Muscle of leg (tissue), 11 donors: Measurements from ENCODE around the gene C6orf89. TPM values are rescaled to one million over a fixed set of nuclear protein-coding genes. Genes with fewer than 3 reads are reported as not detected.
A peak's percentile ranks its signal among the peaks of the same experiment; 100 is the strongest.

Source experiments
- DNase-seq: peaks from one replicate; pipeline ENCODE4 v3.0.0; 2013
- H3K27ac ChIP-seq: one replicate; pipeline ENCODE4 v1.5.1; 2013; ENCODE audit warnings: mild to moderate bottlenecking, low read length, control low read depth
- H3K27me3 ChIP-seq: one replicate; pipeline ENCODE4 v1.6.1; 2013; ENCODE audit warnings: low read length; ENCODE audit not compliant: control insufficient read depth, insufficient read depth
- H3K36me3 ChIP-seq: one replicate; pipeline ENCODE4 v1.6.1; 2013; ENCODE audit warnings: low read length; ENCODE audit not compliant: control insufficient read depth, insufficient read depth
- H3K4me1 ChIP-seq: one replicate; pipeline ENCODE4 v1.6.1; 2013; ENCODE audit warnings: low read length; ENCODE audit not compliant: control insufficient read depth, insufficient read depth
- H3K4me3 ChIP-seq: one replicate; pipeline ENCODE4 v1.5.1; 2013; ENCODE audit warnings: low read length, control low read depth
- H3K9me3 ChIP-seq: replicated peaks from 2 replicates; pipeline ENCODE4 v1.6.1; 2013; ENCODE audit warnings: low read depth, low read length; ENCODE audit not compliant: control insufficient read depth
- WGBS: methylation state at CpG from one replicate; pipeline ENCODE4 v1.1.5; 2013; ENCODE audit warnings: missing lambda C conversion rate; ENCODE audit not compliant: insufficient coverage; 5-methylcytosine and 5-hydroxymethylcytosine counted together
- polyA plus RNA-seq, 8 donors: library from polyadenylated mRNA; unstranded; fragments of 120-200 nt; gene quantifications; one replicate each; pipeline versions ENCODE4 v1.2.1 to v1.2.3, GENCODE V29; 2013; ENCODE audit warnings: inconsistent platforms in 1 of 8, low replicate concordance in 1 of 8; ENCODE audit not compliant: insufficient read length in 8 of 8, insufficient read depth in 1 of 8
- total RNA-seq: library from RNA; stranded (reverse); fragments of 120-200 nt; gene quantifications from one replicate; pipeline ENCODE4 v1.2.4, GENCODE V29; 2013

The C6orf89 gene
- total and polyA plus RNA-seq, 9 donors: 26.7 to 36.2 (median 32.2) TPM

DNA sequence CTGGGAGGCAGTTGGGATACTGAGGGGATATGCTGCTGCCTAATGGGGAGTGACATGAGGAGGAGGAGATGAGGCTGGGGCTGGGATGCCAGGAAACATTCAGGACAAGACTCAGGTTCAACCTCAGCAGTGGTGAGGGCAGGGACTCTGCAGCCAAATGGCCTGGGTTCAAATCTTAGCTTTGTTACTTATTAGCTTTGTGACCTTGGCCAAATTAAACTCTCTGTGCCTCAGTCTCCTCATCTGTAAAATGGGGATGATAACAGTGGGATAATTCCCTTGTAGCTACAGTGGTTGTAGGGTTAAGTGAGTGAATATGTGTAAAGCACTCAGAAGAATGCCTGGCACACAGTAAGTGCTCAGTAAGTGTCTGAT, 70.7 kb downstream of the C6orf89 start:
- H3K4me1 ChIP-seq: peaks cover 5% of the 10 kb centered on the region
- no peak overlapping the region for H3K27ac ChIP-seq
- DNase-seq: no peak
- H3K27me3 ChIP-seq: peaks cover 2% of the 10 kb centered on the region
- H3K4me3 ChIP-seq: no peak overlapping the region
- no peaks in the 10 kb centered on the region for H3K36me3 ChIP-seq
- H3K9me3 ChIP-seq: no peaks in the 10 kb centered on the region

DNA sequence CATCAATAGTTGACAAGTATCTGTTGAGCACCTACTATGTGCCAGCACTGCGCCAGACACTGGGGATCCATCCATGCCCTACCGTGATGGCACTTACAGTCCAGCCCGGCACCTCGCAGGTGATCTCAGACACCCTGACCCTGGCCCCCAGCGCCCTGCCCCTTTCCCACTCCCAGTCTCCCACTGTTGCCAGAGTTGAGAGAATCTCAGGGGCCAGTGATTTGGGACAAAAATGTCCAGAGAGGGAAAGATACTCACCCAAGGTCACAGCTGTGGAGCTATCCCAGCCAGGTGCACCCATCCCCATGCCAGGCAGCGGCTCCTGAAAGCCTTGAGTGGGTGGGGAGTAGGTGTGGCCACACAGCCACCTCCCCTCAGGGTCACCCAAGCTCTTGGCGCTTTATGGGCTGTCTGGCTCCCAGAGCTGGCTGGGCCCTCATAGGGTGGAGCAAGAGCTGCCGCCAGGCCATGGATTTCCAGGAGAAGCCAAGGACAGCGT, 72.1 kb downstream of the C6orf89 start:
- Histone ChIP-seq H3K4me1 (peaks cover 5% of the 10 kb centered on the region), H3K4me3 (no peak overlapping the region), H3K27ac (no peak overlapping the region), H3K36me3 (no peaks in the 10 kb centered on the region), H3K27me3 (peaks cover 9% of the 10 kb centered on the region), H3K9me3 (no peaks in the 10 kb centered on the region)
- WGBS: 62% methylated on average over 4 of the region's 9 CpGs
- no peak for DNase-seq

DNA sequence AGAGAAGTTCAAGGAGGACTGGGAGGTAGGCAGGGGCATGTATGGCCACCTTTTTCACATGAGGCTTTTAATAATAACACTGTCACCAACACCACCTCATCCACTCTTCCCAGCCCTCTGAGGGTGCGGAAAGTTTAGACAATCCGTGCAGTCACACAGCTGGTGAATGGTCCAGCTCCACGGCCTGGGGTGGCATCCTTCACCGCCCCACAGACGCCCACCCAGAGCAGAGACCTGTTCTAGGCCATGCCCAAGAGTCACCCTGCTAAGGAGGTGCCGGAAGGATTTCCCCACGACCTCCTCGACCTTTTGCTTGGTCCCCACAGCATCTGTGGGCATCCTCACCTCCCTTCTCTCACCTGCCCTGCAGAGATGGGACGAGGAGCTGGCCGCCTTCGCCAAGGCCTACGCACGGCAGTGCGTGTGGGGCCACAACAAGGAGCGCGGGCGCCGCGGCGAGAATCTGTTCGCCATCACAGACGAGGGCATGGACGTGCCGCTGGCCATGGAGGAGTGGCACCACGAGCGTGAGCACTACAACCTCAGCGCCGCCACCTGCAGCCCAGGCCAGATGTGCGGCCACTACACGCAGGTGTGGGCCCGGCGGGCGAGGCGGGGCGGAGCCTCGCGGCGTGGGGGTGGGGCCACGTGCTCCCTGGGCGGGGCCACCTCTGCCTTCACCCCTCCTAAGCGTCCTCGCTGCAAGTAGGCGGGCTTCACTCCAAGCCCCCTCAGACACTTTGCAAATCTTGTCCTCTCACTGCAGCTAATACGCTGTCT, 73.2 kb downstream of the C6orf89 start:
- 80% methylated on average over 37 of the region's 44 CpGs for WGBS
- Histone ChIP-seq H3K27me3 (peaks cover 9% of the 10 kb centered on the region), H3K27ac (no peak overlapping the region), H3K4me3 (no peak overlapping the region), H3K4me1 (peaks cover 10% of the 10 kb centered on the region), H3K36me3 (no peaks in the 10 kb centered on the region), H3K9me3 (no peaks in the 10 kb centered on the region)
- DNase-seq: no peak

GRCh38 chr6:36959555-36960250, 74.0 kb downstream of the C6orf89 start:
- H3K4me1 ChIP-seq: peaks cover 17% of the 10 kb centered on the region

DNA sequence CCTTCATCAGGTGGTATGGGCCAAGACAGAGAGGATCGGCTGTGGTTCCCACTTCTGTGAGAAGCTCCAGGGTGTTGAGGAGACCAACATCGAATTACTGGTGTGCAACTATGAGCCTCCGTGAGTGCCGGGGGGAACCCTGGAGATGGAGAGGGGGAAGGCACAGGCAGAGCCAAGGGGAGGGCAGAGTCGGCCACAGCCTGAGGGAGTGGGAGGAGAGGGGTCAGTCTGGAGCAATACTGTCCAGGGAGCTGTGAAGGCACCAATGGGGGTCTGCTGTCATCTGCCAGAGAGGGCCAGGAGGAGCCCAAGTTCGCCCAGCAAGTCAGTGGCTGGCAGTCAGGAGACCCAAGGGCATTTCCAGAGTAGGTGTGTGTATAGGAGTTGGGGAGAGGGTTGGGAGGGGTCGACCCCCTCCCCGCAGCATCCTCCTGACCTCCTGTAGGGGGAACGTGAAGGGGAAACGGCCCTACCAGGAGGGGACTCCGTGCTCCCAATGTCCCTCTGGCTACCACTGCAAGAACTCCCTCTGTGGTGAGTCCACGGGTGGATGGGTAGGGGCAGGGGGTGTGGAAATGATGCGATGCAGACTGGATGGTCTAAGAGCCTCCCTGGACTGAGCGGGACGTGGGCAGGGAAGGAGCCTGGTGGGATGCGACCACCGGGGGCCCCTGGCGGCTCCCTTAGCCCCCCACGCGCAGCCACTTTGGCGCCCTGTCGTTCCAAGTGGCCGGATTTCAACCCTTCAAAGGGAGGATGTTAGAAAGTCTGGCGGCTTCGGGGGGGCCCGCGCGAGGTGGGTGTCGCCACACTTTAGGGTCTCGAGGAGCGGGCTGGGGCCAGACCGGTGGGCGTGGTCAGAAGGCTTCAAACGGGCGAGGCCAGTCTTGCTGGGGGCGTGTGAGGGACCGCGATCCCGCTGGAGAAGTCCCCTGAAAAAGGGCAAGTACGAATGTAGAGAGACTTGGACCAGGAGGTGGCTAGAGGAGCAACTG, 76.0 kb downstream of the C6orf89 start:
- Histone ChIP-seq H3K9me3 (no peaks in the 10 kb centered on the region), H3K27me3 (peaks cover 7% of the 10 kb centered on the region), H3K4me1 (peaks cover 22% of the 10 kb centered on the region), H3K36me3 (peaks cover 2% of the 10 kb centered on the region), H3K4me3 (no peak overlapping the region), H3K27ac (no peak overlapping the region)
- no peak for DNase-seq
- 51% methylated on average over 23 of the region's 40 CpGs for WGBS

More at GRCh38 chr6:36959555-36960250, 74.0 kb downstream of the C6orf89 start:
- Histone ChIP-seq H3K4me3 (no peak overlapping the region), H3K9me3 (no peaks in the 10 kb centered on the region), H3K36me3 (no peaks in the 10 kb centered on the region), H3K27ac (no peak overlapping the region), H3K27me3 (peaks cover 9% of the 10 kb centered on the region)
- 88% methylated on average over 6 of the region's 17 CpGs for WGBS
- no peak for DNase-seq

DNA sequence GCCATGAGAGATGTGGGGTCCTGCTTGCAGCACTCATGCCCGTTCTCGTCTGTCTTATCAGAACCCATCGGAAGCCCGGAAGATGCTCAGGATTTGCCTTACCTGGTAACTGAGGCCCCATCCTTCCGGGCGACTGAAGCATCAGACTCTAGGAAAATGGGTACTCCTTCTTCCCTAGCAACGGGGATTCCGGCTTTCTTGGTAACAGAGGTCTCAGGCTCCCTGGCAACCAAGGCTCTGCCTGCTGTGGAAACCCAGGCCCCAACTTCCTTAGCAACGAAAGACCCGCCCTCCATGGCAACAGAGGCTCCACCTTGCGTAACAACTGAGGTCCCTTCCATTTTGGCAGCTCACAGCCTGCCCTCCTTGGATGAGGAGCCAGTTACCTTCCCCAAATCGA, 77.1 kb downstream of the C6orf89 start:
- peak; percentile 75 for DNase-seq
- Histone ChIP-seq H3K9me3 (no peaks in the 10 kb centered on the region), H3K4me3 (no peak overlapping the region), H3K27ac (no peak overlapping the region), H3K4me1 (peaks cover 21% of the 10 kb centered on the region), H3K27me3 (peaks cover 7% of the 10 kb centered on the region), H3K36me3 (peaks cover 9% of the 10 kb centered on the region)
- WGBS: 62% methylated on average over 12 of the region's 12 CpGs

GRCh38 chr6:36963451-36964290, 77.9 kb downstream of the C6orf89 start:
- Histone ChIP-seq H3K27me3 (peaks cover 7% of the 10 kb centered on the region), H3K4me1 (peaks cover 20% of the 10 kb centered on the region), H3K36me3 (peaks cover 17% of the 10 kb centered on the region), H3K4me3 (no peak overlapping the region), H3K9me3 (no peaks in the 10 kb centered on the region), H3K27ac (no peak overlapping the region)
- no peak for DNase-seq
- 84% methylated on average over 6 of the region's 11 CpGs for WGBS

DNA sequence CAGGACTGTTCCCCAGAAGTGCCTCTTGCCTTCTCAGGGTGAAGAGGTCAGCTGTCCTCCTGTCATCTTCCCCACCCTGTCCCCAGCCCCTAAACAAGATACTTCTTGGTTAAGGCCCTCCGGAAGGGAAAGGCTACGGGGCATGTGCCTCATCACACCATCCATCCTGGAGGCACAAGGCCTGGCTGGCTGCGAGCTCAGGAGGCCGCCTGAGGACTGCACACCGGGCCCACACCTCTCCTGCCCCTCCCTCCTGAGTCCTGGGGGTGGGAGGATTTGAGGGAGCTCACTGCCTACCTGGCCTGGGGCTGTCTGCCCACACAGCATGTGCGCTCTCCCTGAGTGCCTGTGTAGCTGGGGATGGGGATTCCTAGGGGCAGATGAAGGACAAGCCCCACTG, 78.6 kb downstream of the C6orf89 start:
- Histone ChIP-seq H3K9me3 (no peaks in the 10 kb centered on the region), H3K4me3 (no peak overlapping the region), H3K27me3 (peaks cover 7% of the 10 kb centered on the region), H3K36me3 (peaks cover 24% of the 10 kb centered on the region), H3K27ac (no peak overlapping the region), H3K4me1 (peaks cover 20% of the 10 kb centered on the region)
- WGBS: no CpG with 5 or more reads among the region's 6 CpGs
- no peak for DNase-seq

DNA sequence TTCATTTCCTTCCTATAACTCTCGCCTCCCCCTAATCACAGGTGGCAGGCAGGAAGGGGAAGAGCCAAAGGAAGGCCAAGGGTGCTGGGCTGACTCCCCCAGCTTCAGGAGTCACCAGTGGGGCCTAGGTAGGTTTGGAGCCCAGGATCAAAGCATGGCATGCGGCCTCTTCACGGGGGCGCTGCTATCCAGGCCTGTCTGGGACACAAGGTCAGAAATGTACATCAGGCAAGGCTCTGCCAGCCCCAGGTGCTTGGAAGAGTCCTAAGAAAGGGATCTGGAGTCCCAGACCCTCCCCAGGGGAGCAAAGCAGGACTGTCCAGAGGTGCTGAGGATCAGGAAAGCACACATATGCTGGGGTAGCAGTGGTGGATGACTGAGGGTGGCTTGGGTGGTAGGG, 79.2 kb downstream of the C6orf89 start:
- H3K4me1 ChIP-seq: peaks cover 20% of the 10 kb centered on the region

More for the DNA sequence above, 79.2 kb downstream of the C6orf89 start:
- peaks cover 28% of the 10 kb centered on the region for H3K36me3 ChIP-seq
- H3K9me3 ChIP-seq: no peaks in the 10 kb centered on the region
- peaks cover 7% of the 10 kb centered on the region for H3K27me3 ChIP-seq
- DNase-seq: no peak
- 80% methylated on average over 3 of the region's 4 CpGs for WGBS
- H3K27ac ChIP-seq: no peak overlapping the region
- H3K4me3 ChIP-seq: no peak overlapping the region
